CD14-positive monocyte (primary cell): ENCODE results near the gene ACSF3. TPM values are rescaled to one million over a fixed set of nuclear protein-coding genes. Genes with fewer than 3 reads are reported as not detected.

Source experiments
- DNase-seq, 3 donors: peaks; one replicate each; pipeline ENCODE4 v3.0.0-alpha.2; 2011 to 2022
- H2AFZ ChIP-seq: 2 replicates; pipeline ENCODE4 v1.6.0; 2012; ENCODE audit warnings: mild to moderate bottlenecking, low read depth, low read length, inconsistent platforms; ENCODE audit not compliant: insufficient read depth, poor library complexity, severe bottlenecking
- H3K27ac ChIP-seq, 2 donors: 1 replicate in 1 of 2; 2 replicates in 1 of 2; pipeline ENCODE4 v1.5.1; 2012 to 2013; ENCODE audit warnings: low read length in 2 of 2, control low read depth in 1 of 2, inconsistent platforms in 1 of 2, low read depth in 1 of 2, mild to moderate bottlenecking in 1 of 2
- H3K27me3 ChIP-seq, 2 donors: one replicate each; pipeline versions ENCODE4 v1.6.0 to v1.6.1; 2011 to 2013; ENCODE audit warnings: low read length in 2 of 2; ENCODE audit not compliant: control insufficient read depth in 2 of 2, insufficient read depth in 2 of 2
- H3K36me3 ChIP-seq, 2 donors: replicated peaks in 1 of 2; 1 replicate in 1 of 2; 2 replicates in 1 of 2; pipeline versions ENCODE4 v1.5.1 to v1.6.1; 2012 to 2013; ENCODE audit warnings: low read length in 2 of 2, control low read depth in 1 of 2, inconsistent platforms in 1 of 2, mild to moderate bottlenecking in 1 of 2; ENCODE audit not compliant: insufficient read depth in 2 of 2, control insufficient read depth in 1 of 2
- H3K4me1 ChIP-seq, 2 donors: 1 replicate in 1 of 2; 2 replicates in 1 of 2; pipeline versions ENCODE4 v1.5.1 to v1.6.1; 2012 to 2013; ENCODE audit warnings: low read length in 2 of 2, control low read depth in 1 of 2, inconsistent platforms in 1 of 2, mild to moderate bottlenecking in 1 of 2, moderate library complexity in 1 of 2; ENCODE audit not compliant: insufficient read depth in 2 of 2, control insufficient read depth in 1 of 2
- H3K4me2 ChIP-seq: replicated peaks from 2 replicates; pipeline ENCODE3; 2012; ENCODE audit warnings: low read length, moderate library complexity, mild to moderate bottlenecking; ENCODE audit not compliant: poor library complexity, severe bottlenecking; ENCODE audit errors: extremely low read depth
- H3K4me3 ChIP-seq, 3 experiments: fragments of 200-600 bp in 1 of 3; sonication (generic) in 1 of 3; replicated peaks in 1 of 3; 1 replicate in 2 of 3; 2 replicates in 1 of 3; pipeline ENCODE4 v1.5.1; 2011 to 2013; ENCODE audit warnings: low read length in 3 of 3, mild to moderate bottlenecking in 3 of 3, control low read depth in 2 of 3, low read depth in 2 of 3, inconsistent platforms in 1 of 3, moderate library complexity in 1 of 3
- H3K79me2 ChIP-seq: 2 replicates; pipeline ENCODE4 v1.6.0; 2012; ENCODE audit warnings: mild to moderate bottlenecking, control low read depth, inconsistent platforms, low read length, moderate library complexity; ENCODE audit not compliant: insufficient read depth
- H3K9ac ChIP-seq: 2 replicates; pipeline ENCODE4 v1.6.0; 2017; ENCODE audit warnings: low read length, mild to moderate bottlenecking; ENCODE audit not compliant: insufficient read depth, poor library complexity, severe bottlenecking
- H3K9me3 ChIP-seq, 2 donors: replicated peaks in 1 of 2; 1 replicate in 1 of 2; 2 replicates in 1 of 2; pipeline versions ENCODE4 v1.5.1 to v1.6.1; 2012 to 2013; ENCODE audit warnings: low read length in 2 of 2, control low read depth in 1 of 2; ENCODE audit not compliant: control insufficient read depth in 1 of 2, insufficient read depth in 1 of 2
- H4K20me1 ChIP-seq: 2 replicates; pipeline ENCODE4 v1.6.0; 2012; ENCODE audit warnings: mild to moderate bottlenecking, low read length, control low read depth, moderate library complexity; ENCODE audit not compliant: insufficient read depth
- H3K27ac Mint-ChIP-seq, 7 donors: one replicate each; pipeline ENCODE4 v1.8.0; 2020; ENCODE audit warnings: mild to moderate bottlenecking in 7 of 7, mixed read lengths in 7 of 7, moderate library complexity in 6 of 7, inconsistent platforms in 2 of 7
- H3K27me3 Mint-ChIP-seq, 3 donors: one replicate each; pipeline ENCODE4 v1.8.0; 2021 to 2022; ENCODE audit warnings: low read depth in 3 of 3, mild to moderate bottlenecking in 3 of 3, mixed read lengths in 3 of 3, moderate library complexity in 3 of 3, inconsistent platforms in 1 of 3
- H3K36me3 Mint-ChIP-seq, 2 donors: one replicate each; pipeline ENCODE4 v1.8.0; 2020; ENCODE audit warnings: mixed read lengths in 2 of 2, inconsistent platforms in 1 of 2, mild to moderate bottlenecking in 1 of 2
- H3K4me1 Mint-ChIP-seq: one replicate; pipeline ENCODE4 v1.8.0; 2020; ENCODE audit warnings: mild to moderate bottlenecking, mixed read lengths
- H3K4me3 Mint-ChIP-seq, 2 donors: one replicate each; pipeline ENCODE4 v1.8.0; 2020; ENCODE audit warnings: mild to moderate bottlenecking in 2 of 2, mixed read lengths in 2 of 2, moderate library complexity in 1 of 2
- H3K9me3 Mint-ChIP-seq, 7 donors: one replicate each; pipeline ENCODE4 v1.8.0; 2020 to 2022; ENCODE audit warnings: mixed read lengths in 7 of 7, mild to moderate bottlenecking in 6 of 7, moderate library complexity in 6 of 7, inconsistent platforms in 2 of 7
- CTCF ChIP-seq: fragments of 200-600 bp; IDR thresholded peaks from one replicate; pipeline ENCODE4 v1.8.0; 2022; ENCODE audit warnings: antibody characterized with exemption, mild to moderate bottlenecking
- WGBS: methylation state at CpG from one replicate; pipeline ENCODE4 v1.1.5; 2013; ENCODE audit warnings: missing lambda C conversion rate; ENCODE audit not compliant: insufficient coverage; 5-methylcytosine and 5-hydroxymethylcytosine counted together
- intact Hi-C, 2 donors: fragments of 100-400 bp; cut with micrococcal nuclease; formaldehyde crosslinking; loops; one replicate each; pipeline versions ENCODE4 v1.15.0 to v1.15.1; 2023
- polyA plus RNA-seq, 3 donors: library from polyadenylated mRNA; depleted of rRNA in 1 of 3; unstranded in 2 of 3; stranded (reverse) in 1 of 3; fragments of 300-500 nt in 2 of 3; fragments of >200 nt in 1 of 3; fragmentation: Illumina TruSeq in 2 of 3; gene quantifications; 1 replicate in 2 of 3; 2 replicates in 1 of 3; pipeline ENCODE4 v1.2.3, GENCODE V29; 2012 to 2021

The ACSF3 gene
- polyA plus RNA-seq, 3 donors = 23.5 to 26.7 (median 26.4) TPM

- Histone ChIP-seq H3K4me3 (no peak overlapping the region), H3K36me3 (no peaks in the 10 kb centered on the region), H3K4me2 (no peak overlapping the region), H3K27me3 (peaks cover 0 to 34% of the 10 kb centered on the region in 2 donors), H3K27ac (no peak overlapping the region), H3K9ac (no peak overlapping the region), H3K4me1 (peaks cover 11 to 13% of the 10 kb centered on the region in 2 donors), H3K79me2 (no peaks in the 10 kb centered on the region), H2AFZ (no peak overlapping the region), H4K20me1 (no peaks in the 10 kb centered on the region), H3K9me3 (no peaks in the 10 kb centered on the region)
- DNase-seq = no peak
- WGBS = 94% methylated on average over 9 of the region's 14 CpGs
- intact Hi-C loops = loop anchor here in 1 of 2 donors (5.0 kb wide), 1 partner anchor 318 kb away; the partner anchor contains the start of genes GALNS and TRAPPC2L
- H3K36me3 Mint-ChIP-seq = no peaks in the 10 kb centered on the region
- H3K27ac Mint-ChIP-seq = no peak overlapping the region
- H3K9me3 Mint-ChIP-seq = peaks cover 0 to 4% (median 0%) of the 10 kb centered on the region in 7 donors
- H3K27me3 Mint-ChIP-seq = peaks cover 10 to 38% (median 11%) of the 10 kb centered on the region in 3 donors
- peaks cover 6% of the 10 kb centered on the region for H3K4me1 Mint-ChIP-seq
- no peak for TF ChIP-seq CTCF
- H3K4me3 Mint-ChIP-seq = no peak overlapping the region
Observed at GRCh38 chr16:89174877-89175276, 81.2 kb downstream of the ACSF3 start.

DNA sequence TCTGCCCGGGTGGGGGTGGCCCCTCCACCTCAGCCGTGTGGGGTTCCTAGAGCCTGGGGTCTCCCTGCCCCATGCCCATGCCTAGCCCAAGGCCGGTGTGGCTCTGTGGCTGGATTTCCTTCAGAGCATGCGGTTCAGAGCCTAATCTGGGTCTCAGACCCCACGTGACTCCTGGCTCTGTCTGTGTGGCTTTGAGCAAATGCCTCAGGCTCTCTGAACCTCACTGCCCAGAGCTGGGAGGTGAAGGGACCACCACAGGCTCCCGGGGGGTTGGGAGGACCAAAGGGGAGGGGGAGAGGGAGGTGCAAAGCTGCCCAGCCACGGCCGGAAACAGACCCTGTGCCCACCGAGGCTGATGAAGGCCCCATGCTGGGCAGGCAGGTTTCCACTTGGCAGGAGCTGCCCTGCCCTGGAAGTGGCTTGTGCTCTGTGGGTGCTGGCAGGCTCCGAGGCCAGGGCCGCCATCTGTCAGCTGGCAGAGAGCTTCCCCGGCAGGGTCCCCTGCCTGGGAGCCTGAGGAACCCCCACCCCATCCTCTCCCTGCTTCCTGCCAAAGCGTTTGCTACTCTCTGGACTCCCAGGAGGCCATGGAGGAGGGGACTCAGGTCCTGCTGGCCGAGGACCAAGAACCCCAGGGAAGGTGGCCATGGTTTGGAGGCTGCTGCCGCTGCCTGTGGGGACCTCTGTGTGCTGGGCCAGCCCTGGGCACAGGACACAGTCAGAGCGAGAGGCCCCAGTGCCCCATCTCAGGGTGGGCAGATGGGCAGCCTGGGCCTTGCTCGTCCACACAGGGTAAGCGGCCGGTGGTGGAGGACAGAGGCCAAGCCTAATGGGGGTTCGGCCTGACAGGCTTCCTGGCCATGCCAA is 81.9 kb downstream of the ACSF3 start:
- no peak for TF ChIP-seq CTCF
- no peak overlapping the region for H3K27ac Mint-ChIP-seq
- no peak overlapping the region for H3K27ac ChIP-seq
- H3K4me2 ChIP-seq = no peak overlapping the region
- H3K9me3 Mint-ChIP-seq = peaks cover 0 to 4% (median 0%) of the 10 kb centered on the region in 7 donors
- no peaks in the 10 kb centered on the region for H3K36me3 ChIP-seq
- no peak for DNase-seq
- no peak overlapping the region for H3K9ac ChIP-seq
- no peak overlapping the region for H3K4me3 ChIP-seq
- H3K27me3 ChIP-seq = peaks cover 0 to 28% of the 10 kb centered on the region in 2 donors
- no peaks in the 10 kb centered on the region for H3K36me3 Mint-ChIP-seq
- H3K9me3 ChIP-seq = no peaks in the 10 kb centered on the region
- no peaks in the 10 kb centered on the region for H3K79me2 ChIP-seq
- peaks cover 6 to 32% (median 6%) of the 10 kb centered on the region in 3 donors for H3K27me3 Mint-ChIP-seq
- intact Hi-C loops = no loop called here
- peaks cover 5% of the 10 kb centered on the region for H3K4me1 Mint-ChIP-seq
- H2AFZ ChIP-seq = no peak overlapping the region
- no peaks in the 10 kb centered on the region for H4K20me1 ChIP-seq
- 68% methylated on average over 18 of the region's 20 CpGs for WGBS
- H3K4me1 ChIP-seq = peaks cover 11 to 12% of the 10 kb centered on the region in 2 donors
- no peak overlapping the region for H3K4me3 Mint-ChIP-seq
